AG04449 (cell line): ENCODE measurements around the gene KRTAP4-4.
A peak's percentile ranks its signal among the peaks of the same experiment; 100 is the strongest.

Experiments used
- CTCF ChIA-PET: fragments of 350-600 bp; formaldehyde crosslinking; extraction: SDS; loops from one replicate; lab custom pipeline; 2021; ENCODE audit warnings: antibody characterized with exemption; lab: Yijun Ruan, JAX
- POLR2A ChIA-PET: fragments of 400-600, 350-600 bp; formaldehyde crosslinking; extraction: SDS; loops from one replicate; lab custom pipeline; 2020; ENCODE audit warnings: antibody characterized with exemption, inconsistent platforms; lab: Yijun Ruan, JAX
- DNase-seq: peaks from one replicate; pipeline ENCODE4 v3.0.0-alpha.2; 2010; ENCODE audit warnings: low read depth, low spot score
- H3K4me3 ChIP-seq: 2 replicates; pipeline ENCODE4 v1.5.1; 2011; ENCODE audit warnings: low read depth, mild to moderate bottlenecking, control low read depth, low read length
- TF ChIP-seq, protein P1 (sequence below): IDR thresholded peaks from one replicate; pipeline ENCODE4 v1.5.1; 2011; ENCODE audit warnings: mild to moderate bottlenecking, moderate library complexity, low read length, control low read depth, inconsistent platforms; ENCODE audit not compliant: insufficient read depth; ENCODE audit errors: missing control alignments

Gene KRTAP4-4

DNA sequence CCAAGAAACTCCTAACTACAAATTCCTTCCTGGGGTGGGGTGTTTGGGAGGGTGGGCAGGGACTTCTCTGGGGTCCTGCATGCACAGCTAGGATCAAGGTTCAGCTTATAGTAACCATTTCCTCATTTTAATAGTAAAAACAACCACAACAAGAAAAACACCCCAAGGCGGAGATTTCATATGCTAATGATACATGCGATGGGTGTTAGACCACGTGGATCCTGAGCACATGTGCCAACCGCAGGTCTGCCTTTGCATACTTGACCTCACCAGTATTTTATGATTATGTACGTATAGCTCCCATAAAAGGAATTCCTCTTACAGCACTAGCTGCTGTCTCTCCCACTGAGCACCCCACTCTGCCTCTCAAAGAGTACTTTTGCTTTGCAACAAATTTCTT is 44.3 kb downstream of the KRTAP4-4 start:
- DNase-seq: no peak
- H3K4me3 ChIP-seq: no peak overlapping the region
- POLR2A ChIA-PET: no interaction called here
- CTCF ChIA-PET: interaction anchor here (1.1 to 1.6 kb wide), 2 partner anchors 206 to 547 kb away, joined by 3 to 6 read pairs; no protein-coding TSS in a partner anchor
- TF ChIP-seq, protein P1, sequence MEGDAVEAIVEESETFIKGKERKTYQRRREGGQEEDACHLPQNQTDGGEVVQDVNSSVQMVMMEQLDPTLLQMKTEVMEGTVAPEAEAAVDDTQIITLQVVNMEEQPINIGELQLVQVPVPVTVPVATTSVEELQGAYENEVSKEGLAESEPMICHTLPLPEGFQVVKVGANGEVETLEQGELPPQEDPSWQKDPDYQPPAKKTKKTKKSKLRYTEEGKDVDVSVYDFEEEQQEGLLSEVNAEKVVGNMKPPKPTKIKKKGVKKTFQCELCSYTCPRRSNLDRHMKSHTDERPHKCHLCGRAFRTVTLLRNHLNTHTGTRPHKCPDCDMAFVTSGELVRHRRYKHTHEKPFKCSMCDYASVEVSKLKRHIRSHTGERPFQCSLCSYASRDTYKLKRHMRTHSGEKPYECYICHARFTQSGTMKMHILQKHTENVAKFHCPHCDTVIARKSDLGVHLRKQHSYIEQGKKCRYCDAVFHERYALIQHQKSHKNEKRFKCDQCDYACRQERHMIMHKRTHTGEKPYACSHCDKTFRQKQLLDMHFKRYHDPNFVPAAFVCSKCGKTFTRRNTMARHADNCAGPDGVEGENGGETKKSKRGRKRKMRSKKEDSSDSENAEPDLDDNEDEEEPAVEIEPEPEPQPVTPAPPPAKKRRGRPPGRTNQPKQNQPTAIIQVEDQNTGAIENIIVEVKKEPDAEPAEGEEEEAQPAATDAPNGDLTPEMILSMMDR: no peak

DNA sequence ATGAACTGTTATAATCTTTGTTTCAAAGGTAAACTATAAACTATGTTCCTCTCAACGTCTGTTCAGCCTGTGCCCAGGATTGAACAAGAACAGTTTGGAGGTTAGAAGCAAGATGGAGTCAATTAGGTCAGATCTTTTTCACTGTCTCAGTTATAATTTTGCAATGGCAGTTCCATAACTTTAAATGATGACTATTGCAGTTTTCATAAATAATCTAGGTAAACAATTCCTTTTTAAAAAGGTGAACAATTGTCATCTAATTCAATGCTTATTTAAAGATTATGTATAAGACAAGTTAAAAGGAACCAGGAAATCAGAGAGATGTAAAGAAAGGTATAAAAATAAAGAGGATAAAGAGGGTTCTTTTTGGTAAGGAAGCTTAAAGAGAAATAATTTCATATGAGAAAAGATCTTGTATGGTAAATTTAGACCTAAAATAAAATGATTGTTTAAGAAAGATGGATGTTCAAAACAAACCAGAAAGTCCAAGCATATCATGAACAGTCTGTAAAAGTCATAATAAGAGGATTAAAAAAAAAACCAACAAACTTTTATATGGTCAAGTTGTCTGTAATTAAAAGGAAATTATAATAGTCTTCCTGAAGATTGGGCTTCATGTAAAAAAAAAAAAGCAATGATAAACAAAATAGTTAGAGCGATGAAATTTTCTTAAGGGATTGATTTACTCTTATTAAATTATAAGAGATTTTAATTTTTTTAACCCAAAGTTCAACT is 49.2 kb downstream of the KRTAP4-4 start:
- TF ChIP-seq, protein P1: no peak
- peak overlapping the region; percentile 34 for H3K4me3 ChIP-seq
- ChIA-PET POLR2A (no interaction called here), CTCF (interaction anchor here (0.7 to 1.0 kb wide), 2 partner anchors 30 to 211 kb away, joined by 3 read pairs; no protein-coding TSS in a partner anchor)
- DNase-seq: no peak
